ENCODE results near the gene AK9.
A peak's percentile ranks its signal among the peaks of the same experiment; 100 is the strongest.
"Not testable (repeated sequence)": the region's sequence is repeated elsewhere in the genome, so short reads cannot be mapped to it uniquely, and the experiment has no call there.

Gene AK9

DNA sequence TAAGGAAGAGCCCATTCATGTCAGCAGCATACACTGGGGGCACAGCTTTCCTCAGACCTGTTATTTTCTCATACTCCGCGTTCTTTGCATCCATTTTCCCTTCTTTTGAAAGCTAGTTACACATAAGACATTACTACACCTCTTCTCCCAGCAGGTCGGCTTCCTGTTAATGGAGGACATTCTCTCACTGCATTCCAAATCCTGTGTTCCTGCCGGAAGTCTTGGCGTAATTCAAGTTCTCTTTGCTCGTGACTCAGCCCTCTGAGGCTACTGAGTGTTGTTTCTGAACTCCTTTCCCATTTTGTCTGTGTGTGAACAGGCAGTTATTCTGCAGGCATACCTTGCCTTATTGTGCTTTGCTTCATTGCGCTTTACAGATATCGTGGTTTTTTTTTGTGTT is 110.5 kb downstream of the AK9 start:
- H3K27me3 ChIP-seq (ENCODE audit: insufficient read depth, low read length) = no peaks in the 10 kb centered on the region
- H3K4me2 ChIP-seq (ENCODE audit: low read length) = no peak overlapping the region
- no peak overlapping the region for H2AK5ac ChIP-seq (ENCODE audit: low read length)
- no peaks in the 10 kb centered on the region for H3K9me3 ChIP-seq (ENCODE audit: insufficient read depth, low read depth, low read length)
- no peak overlapping the region for H2BK120ac ChIP-seq (ENCODE audit: insufficient read depth, low read length, poor library complexity)
- H3K18ac ChIP-seq (ENCODE audit: low read length) = no peak overlapping the region
- no peak overlapping the region for H4K8ac ChIP-seq (ENCODE audit: low read depth, low read length)
- H3K9ac ChIP-seq (ENCODE audit: low read length) = no peak overlapping the region
- no peak overlapping the region for H3K23ac ChIP-seq (ENCODE audit: low read length)
- no peak overlapping the region for H3K27ac ChIP-seq (ENCODE audit: low read depth, low read length)
- no peak overlapping the region for H2AFZ ChIP-seq (ENCODE audit: insufficient read depth, low read length, poor library complexity)
- no peak overlapping the region for H3K4me3 ChIP-seq (ENCODE audit: low read depth, low read length)
- no peak overlapping the region for H2BK12ac ChIP-seq (ENCODE audit: low read length)
- no peak overlapping the region for H3K14ac ChIP-seq (ENCODE audit: low read length)
- no peak overlapping the region for H3K4ac ChIP-seq (ENCODE audit: low read depth, low read length)
- H4K91ac ChIP-seq (ENCODE audit: low read depth, low read length) = no peak overlapping the region
- WGBS (ENCODE audit: extremely low coverage, insufficient coverage, insufficient read length) = no CpG with 5 or more reads among the region's 8 CpGs
- peak; percentile 42 to 65 for DNase-seq
- H3K79me1 ChIP-seq (ENCODE audit: low read length) = no peaks in the 10 kb centered on the region
- no peaks in the 10 kb centered on the region for H3K4me1 ChIP-seq (ENCODE audit: control insufficient read depth in 1 of 2, insufficient read depth in 2 of 2, low read length in 2 of 2)
- H3K36me3 ChIP-seq (ENCODE audit: control insufficient read depth in 1 of 2, insufficient read depth in 2 of 2, low read length in 2 of 2) = no peaks in the 10 kb centered on the region
- H3K79me2 ChIP-seq (ENCODE audit: control insufficient read depth, insufficient read depth, low read length, poor library complexity) = no peaks in the 10 kb centered on the region
- no peak overlapping the region for H4K12ac ChIP-seq (ENCODE audit: low read depth, low read length)
- no peak overlapping the region for H2BK5ac ChIP-seq (ENCODE audit: low read depth, low read length, poor library complexity)

DNA sequence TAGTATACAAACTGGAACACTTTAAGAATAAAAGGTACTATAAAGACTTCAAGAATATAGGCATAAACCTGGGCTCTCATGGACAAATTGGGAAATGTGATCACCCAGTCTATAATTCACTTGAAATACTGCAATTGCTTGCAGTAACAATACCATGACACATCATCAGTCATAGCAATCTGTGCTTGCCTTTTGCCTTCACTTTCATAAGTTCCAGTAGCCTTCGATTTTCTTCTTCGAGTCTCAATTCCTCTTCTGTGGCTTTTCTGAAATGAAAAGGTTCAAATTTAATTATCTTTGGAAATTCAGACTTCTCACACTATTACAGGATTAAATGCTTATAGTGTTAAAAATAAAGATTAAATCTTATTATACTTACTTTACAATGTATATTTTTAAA is 111.6 kb downstream of the AK9 start:
- Histone ChIP-seq H2AFZ (ENCODE audit: insufficient read depth, low read length, poor library complexity) (no peak overlapping the region), H2AK5ac (ENCODE audit: low read length) (no peak overlapping the region), H2BK12ac (ENCODE audit: low read length) (no peak overlapping the region), H2BK120ac (ENCODE audit: insufficient read depth, low read length, poor library complexity) (no peak overlapping the region), H3K4me1 (ENCODE audit: control insufficient read depth in 1 of 2, insufficient read depth in 2 of 2, low read length in 2 of 2) (no peaks in the 10 kb centered on the region), H4K8ac (ENCODE audit: low read depth, low read length) (no peak overlapping the region), H4K91ac (ENCODE audit: low read depth, low read length) (no peak overlapping the region), H3K4me3 (ENCODE audit: low read depth, low read length) (no peak overlapping the region), H3K23ac (ENCODE audit: low read length) (no peak overlapping the region), H3K27me3 (ENCODE audit: insufficient read depth, low read length) (no peaks in the 10 kb centered on the region), H2BK5ac (ENCODE audit: low read depth, low read length, poor library complexity) (no peak overlapping the region), H3K9me3 (ENCODE audit: insufficient read depth, low read depth, low read length) (no peaks in the 10 kb centered on the region), H3K9ac (ENCODE audit: low read length) (no peak overlapping the region), H3K4ac (ENCODE audit: low read depth, low read length) (no peak overlapping the region), H4K12ac (ENCODE audit: low read depth, low read length) (no peak overlapping the region), H3K4me2 (ENCODE audit: low read length) (no peak overlapping the region), H3K79me1 (ENCODE audit: low read length) (no peaks in the 10 kb centered on the region), H3K14ac (ENCODE audit: low read length) (no peak overlapping the region), H3K18ac (ENCODE audit: low read length) (no peak overlapping the region), H3K79me2 (ENCODE audit: control insufficient read depth, insufficient read depth, low read length, poor library complexity) (no peaks in the 10 kb centered on the region), H3K27ac (ENCODE audit: low read depth, low read length) (no peak overlapping the region), H3K36me3 (ENCODE audit: control insufficient read depth in 1 of 2, insufficient read depth in 2 of 2, low read length in 2 of 2) (no peaks in the 10 kb centered on the region)
- no CpG with 5 or more reads among the region's 2 CpGs for WGBS (ENCODE audit: extremely low coverage, insufficient coverage, insufficient read length)
- DNase-seq = no peak

DNA sequence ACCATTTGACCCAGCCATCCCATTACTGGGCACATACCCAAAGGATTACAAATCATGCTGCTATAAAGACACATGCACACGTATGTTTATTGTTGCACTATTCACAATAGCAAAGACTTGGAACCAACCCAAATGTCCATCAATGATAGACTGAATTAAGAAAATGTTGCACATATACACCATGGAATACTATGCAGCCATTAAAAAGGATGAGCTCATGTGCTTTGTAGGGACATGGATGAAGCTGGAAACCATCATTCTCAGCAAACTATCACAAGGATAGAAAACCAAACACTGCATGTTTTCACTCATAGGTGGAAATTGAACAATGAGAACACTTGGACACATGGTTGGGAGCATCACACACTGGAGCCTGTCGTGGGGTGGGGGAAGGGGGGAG is 121.1 kb downstream of the AK9 start:
- not testable (repeated sequence) for H3K4me1 ChIP-seq (ENCODE audit: control insufficient read depth in 1 of 2, insufficient read depth in 2 of 2, low read length in 2 of 2); H2BK5ac ChIP-seq (ENCODE audit: low read depth, low read length, poor library complexity); H3K79me1 ChIP-seq (ENCODE audit: low read length); H3K9ac ChIP-seq (ENCODE audit: low read length); H3K27ac ChIP-seq (ENCODE audit: low read depth, low read length); H3K36me3 ChIP-seq (ENCODE audit: control insufficient read depth in 1 of 2, insufficient read depth in 2 of 2, low read length in 2 of 2); H3K14ac ChIP-seq (ENCODE audit: low read length); H2AFZ ChIP-seq (ENCODE audit: insufficient read depth, low read length, poor library complexity); H3K4me3 ChIP-seq (ENCODE audit: low read depth, low read length); H2AK5ac ChIP-seq (ENCODE audit: low read length); H3K4ac ChIP-seq (ENCODE audit: low read depth, low read length); H4K8ac ChIP-seq (ENCODE audit: low read depth, low read length); H4K12ac ChIP-seq (ENCODE audit: low read depth, low read length); H3K23ac ChIP-seq (ENCODE audit: low read length); H2BK12ac ChIP-seq (ENCODE audit: low read length); H3K18ac ChIP-seq (ENCODE audit: low read length); DNase-seq; H4K91ac ChIP-seq (ENCODE audit: low read depth, low read length); H3K4me2 ChIP-seq (ENCODE audit: low read length); H3K27me3 ChIP-seq (ENCODE audit: insufficient read depth, low read length); H3K9me3 ChIP-seq (ENCODE audit: insufficient read depth, low read depth, low read length); H2BK120ac ChIP-seq (ENCODE audit: insufficient read depth, low read length, poor library complexity); H3K79me2 ChIP-seq (ENCODE audit: control insufficient read depth, insufficient read depth, low read length, poor library complexity)
- WGBS (ENCODE audit: extremely low coverage, insufficient coverage, insufficient read length) = no CpG with 5 or more reads among the region's 2 CpGs

- H3K4me3 ChIP-seq (ENCODE audit: low read depth, low read length) = no peak overlapping the region
- no peak overlapping the region for H3K23ac ChIP-seq (ENCODE audit: low read length)
- H3K14ac ChIP-seq (ENCODE audit: low read length) = no peak overlapping the region
- H2BK12ac ChIP-seq (ENCODE audit: low read length) = no peak overlapping the region
- H3K4me1 ChIP-seq (ENCODE audit: control insufficient read depth in 1 of 2, insufficient read depth in 2 of 2, low read length in 2 of 2) = no peaks in the 10 kb centered on the region
- no peak overlapping the region for H2AK5ac ChIP-seq (ENCODE audit: low read length)
- no peak overlapping the region for H4K12ac ChIP-seq (ENCODE audit: low read depth, low read length)
- H3K27ac ChIP-seq (ENCODE audit: low read depth, low read length) = no peak overlapping the region
- H2BK120ac ChIP-seq (ENCODE audit: insufficient read depth, low read length, poor library complexity) = no peak overlapping the region
- H4K8ac ChIP-seq (ENCODE audit: low read depth, low read length) = no peak overlapping the region
- H3K9ac ChIP-seq (ENCODE audit: low read length) = no peak overlapping the region
- H3K4me2 ChIP-seq (ENCODE audit: low read length) = no peak overlapping the region
- no peak overlapping the region for H2AFZ ChIP-seq (ENCODE audit: insufficient read depth, low read length, poor library complexity)
- H3K27me3 ChIP-seq (ENCODE audit: insufficient read depth, low read length) = no peaks in the 10 kb centered on the region
- no peaks in the 10 kb centered on the region for H3K36me3 ChIP-seq (ENCODE audit: control insufficient read depth in 1 of 2, insufficient read depth in 2 of 2, low read length in 2 of 2)
- H2BK5ac ChIP-seq (ENCODE audit: low read depth, low read length, poor library complexity) = no peak overlapping the region
- H4K91ac ChIP-seq (ENCODE audit: low read depth, low read length) = no peak overlapping the region
- H3K79me2 ChIP-seq (ENCODE audit: control insufficient read depth, insufficient read depth, low read length, poor library complexity) = no peaks in the 10 kb centered on the region
- peaks cover 2% of the 10 kb centered on the region for H3K9me3 ChIP-seq (ENCODE audit: insufficient read depth, low read depth, low read length)
- no peak for DNase-seq
- H3K79me1 ChIP-seq (ENCODE audit: low read length) = no peaks in the 10 kb centered on the region
- no CpG with 5 or more reads among the region's 1 CpG for WGBS (ENCODE audit: extremely low coverage, insufficient coverage, insufficient read length)
- no peak overlapping the region for H3K4ac ChIP-seq (ENCODE audit: low read depth, low read length)
- H3K18ac ChIP-seq (ENCODE audit: low read length) = no peak overlapping the region
Measured at GRCh38 chr6:109561844-109562243, 129.2 kb downstream of the AK9 start.

Data from trophoblast cell (in vitro differentiated cells and primary cell).